Prostate gland (tissue), 2 donors: Measurements from ENCODE around the gene ZNF423.

Experiments
- CTCF ChIP-seq, 4 experiments: fragments of 200-600 bp in 2 of 4; fragments of 450-650 bp in 2 of 4; sonication (generic) in 2 of 4; IDR thresholded peaks; 1 replicate in 3 of 4; 2 replicates in 1 of 4; pipeline ENCODE4 v1.5.1; 2016 to 2019; ENCODE audit warnings: antibody characterized with exemption in 4 of 4, mild to moderate bottlenecking in 2 of 4, moderate library complexity in 2 of 4
- POLR2A ChIP-seq: fragments of 450-650 bp; IDR thresholded peaks from one replicate; pipeline ENCODE4 v1.6.1; 2016; ENCODE audit warnings: antibody characterized with exemption, mild to moderate bottlenecking
- POLR2AphosphoS5 ChIP-seq: sonication (generic); formaldehyde crosslinking; IDR thresholded peaks from one replicate; pipeline ENCODE4 v1.6.1; 2017; ENCODE audit warnings: antibody characterized with exemption

GRCh38 chr16:49663081-49664065, 192.5 kb downstream of the ZNF423 start:
- TF ChIP-seq CTCF (IDR thresholded peaks at IDR 0.05) (no peak), POLR2A (no peak), POLR2AphosphoS5 (no peak)
